GM12878 (cell line): ENCODE results near the gene MALSU1. TPM values are rescaled to one million over a fixed set of nuclear protein-coding genes. Genes with fewer than 3 reads are reported as not detected.

ENCODE experiments used
- BACH1 ChIP-seq: fragments of 450-650 bp; IDR thresholded peaks from 2 replicates; pipeline ENCODE4 v1.6.1; 2017; ENCODE audit warnings: mild to moderate bottlenecking, borderline replicate concordance
- BCL3 ChIP-seq: IDR thresholded peaks from 2 replicates; pipeline ENCODE4 v1.6.1; 2011; ENCODE audit warnings: borderline replicate concordance, low read depth, mild to moderate bottlenecking, moderate library complexity, low read length; ENCODE audit not compliant: insufficient read depth, poor library complexity, severe bottlenecking
- CBFB ChIP-seq: IDR thresholded peaks from 2 replicates; pipeline ENCODE4 v1.6.1; 2016; ENCODE audit warnings: antibody characterized with exemption, low read depth
- CUX1 ChIP-seq: IDR thresholded peaks from 2 replicates; pipeline ENCODE4 v1.6.1; 2012; ENCODE audit warnings: improper control_type of control experiment, low read depth, low read length; ENCODE audit not compliant: insufficient replicate concordance
- ESRRA ChIP-seq: IDR thresholded peaks from 2 replicates; pipeline ENCODE4 v1.6.1; 2012; ENCODE audit warnings: mild to moderate bottlenecking, low read length, improper control_type of control experiment
- NFIC ChIP-seq: IDR thresholded peaks from 2 replicates; pipeline ENCODE4 v1.6.1; 2012; ENCODE audit warnings: low read depth, mild to moderate bottlenecking, inconsistent platforms, low read length, moderate library complexity
- NFYB ChIP-seq: IDR thresholded peaks from 2 replicates; pipeline ENCODE4 v1.6.1; 2011; ENCODE audit warnings: low read depth, mild to moderate bottlenecking, low read length, improper control_type of control experiment, moderate library complexity; ENCODE audit not compliant: insufficient read depth
- NKRF ChIP-seq: fragments of 450-650 bp; conservative IDR thresholded peaks from 2 replicates; pipeline ENCODE4 v1.6.1; 2017; ENCODE audit warnings: mild to moderate bottlenecking, moderate library complexity
- NR2F1 ChIP-seq: fragments of 450-650 bp; conservative IDR thresholded peaks from 2 replicates; pipeline ENCODE4 v1.6.1; 2017; ENCODE audit warnings: mild to moderate bottlenecking
- REST ChIP-seq: IDR thresholded peaks from 2 replicates; pipeline ENCODE4 v1.6.1; 2012; ENCODE audit warnings: mild to moderate bottlenecking, low read depth, low read length
- SRF ChIP-seq, 2 experiments: IDR thresholded peaks; 2 replicates each; pipeline ENCODE4 v1.6.1; 2011; ENCODE audit warnings: low read depth in 2 of 2, low read length in 2 of 2, mild to moderate bottlenecking in 1 of 2, moderate library complexity in 1 of 2
- WRNIP1 ChIP-seq: IDR thresholded peaks from 2 replicates; pipeline ENCODE4 v1.6.1; 2011; ENCODE audit warnings: low read depth, low read length, improper control_type of control experiment, borderline replicate concordance
- ZNF687 ChIP-seq: fragments of 450-650 bp; IDR thresholded peaks from 2 replicates; pipeline ENCODE4 v1.6.1; 2017; ENCODE audit warnings: mild to moderate bottlenecking, moderate library complexity
- polyA plus RNA-seq, 11 experiments: library from polyadenylated mRNA; depleted of rRNA in 4 of 11; unstranded in 6 of 11; stranded (reverse) in 5 of 11; fragments of >200 nt; fragmentation: Nextera tagmentation in 4 of 11; fragmentation: Illumina TruSeq in 1 of 11; extraction: Ambion mirVana in 4 of 11; extraction: Trizol in 1 of 11; gene quantifications; 1 replicate in 1 of 11; 2 replicates in 10 of 11; pipeline versions ENCODE4 v1.2.1 to v1.2.3, GENCODE V29; 2011 to 2016; ENCODE audit warnings: inconsistent platforms in 2 of 11, missing spikeins in 2 of 11, low read depth in 1 of 11
- total RNA-seq, 4 experiments: library from RNA; depleted of rRNA in 3 of 4; stranded (reverse); fragments of >200 nt in 3 of 4; fragmentation: Illumina TruSeq in 1 of 4; extraction: Trizol in 1 of 4; gene quantifications; 2 replicates each; pipeline versions ENCODE4 v1.2.1 to v1.2.3, GENCODE V29; 2013 to 2021

The MALSU1 gene
- total and polyA plus RNA-seq, 10 of the 15 experiments (the other 5 are each of a cell fraction or from before 2014, with no cell fraction given): 8.5 to 159 (median 73.7) TPM

- TF ChIP-seq REST (no peak), SRF (IDR thresholded peaks at IDR 0.05; ENCODE audit: low read depth in 2 of 2, low read length in 2 of 2) (no peak), ESRRA (no peak), ZNF687 (no peak), WRNIP1 (no peak), NKRF (no peak), CBFB (no peak), BCL3 (no peak), NR2F1 (peak; percentile 97), BACH1 (no peak), CUX1 (no peak), NFIC (0 out of 2 replicates have a peak, but pooled peaks have one; percentile 40), NFYB (no peak)
Measured at GRCh38 chr7:23353172-23353571, 54.0 kb downstream of the MALSU1 start (continued).
